Fibroblast of pulmonary artery (primary cell): ENCODE results near the gene EXT2.

ENCODE experiments used
- DNase-seq: peaks from one replicate; pipeline ENCODE4 v3.0.0-alpha.2; 2010; ENCODE audit warnings: low read depth
- H3K4me3 ChIP-seq: replicated peaks from 2 replicates; pipeline ENCODE4 v1.5.1; 2011; ENCODE audit warnings: low read depth, mild to moderate bottlenecking, control low read depth, low read length, moderate library complexity
- TF ChIP-seq, protein P1 (sequence below): IDR thresholded peaks from 2 replicates; pipeline ENCODE4 v1.5.1; 2011; ENCODE audit warnings: mild to moderate bottlenecking, control low read depth, low read length, inconsistent platforms; ENCODE audit errors: missing control alignments

Gene EXT2

GRCh38 chr11:44137057-44137456 is 41.6 kb downstream of the EXT2 start:
- TF ChIP-seq, protein P1, sequence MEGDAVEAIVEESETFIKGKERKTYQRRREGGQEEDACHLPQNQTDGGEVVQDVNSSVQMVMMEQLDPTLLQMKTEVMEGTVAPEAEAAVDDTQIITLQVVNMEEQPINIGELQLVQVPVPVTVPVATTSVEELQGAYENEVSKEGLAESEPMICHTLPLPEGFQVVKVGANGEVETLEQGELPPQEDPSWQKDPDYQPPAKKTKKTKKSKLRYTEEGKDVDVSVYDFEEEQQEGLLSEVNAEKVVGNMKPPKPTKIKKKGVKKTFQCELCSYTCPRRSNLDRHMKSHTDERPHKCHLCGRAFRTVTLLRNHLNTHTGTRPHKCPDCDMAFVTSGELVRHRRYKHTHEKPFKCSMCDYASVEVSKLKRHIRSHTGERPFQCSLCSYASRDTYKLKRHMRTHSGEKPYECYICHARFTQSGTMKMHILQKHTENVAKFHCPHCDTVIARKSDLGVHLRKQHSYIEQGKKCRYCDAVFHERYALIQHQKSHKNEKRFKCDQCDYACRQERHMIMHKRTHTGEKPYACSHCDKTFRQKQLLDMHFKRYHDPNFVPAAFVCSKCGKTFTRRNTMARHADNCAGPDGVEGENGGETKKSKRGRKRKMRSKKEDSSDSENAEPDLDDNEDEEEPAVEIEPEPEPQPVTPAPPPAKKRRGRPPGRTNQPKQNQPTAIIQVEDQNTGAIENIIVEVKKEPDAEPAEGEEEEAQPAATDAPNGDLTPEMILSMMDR = no peak
- no peak for DNase-seq
- no peak overlapping the region for H3K4me3 ChIP-seq

DNA sequence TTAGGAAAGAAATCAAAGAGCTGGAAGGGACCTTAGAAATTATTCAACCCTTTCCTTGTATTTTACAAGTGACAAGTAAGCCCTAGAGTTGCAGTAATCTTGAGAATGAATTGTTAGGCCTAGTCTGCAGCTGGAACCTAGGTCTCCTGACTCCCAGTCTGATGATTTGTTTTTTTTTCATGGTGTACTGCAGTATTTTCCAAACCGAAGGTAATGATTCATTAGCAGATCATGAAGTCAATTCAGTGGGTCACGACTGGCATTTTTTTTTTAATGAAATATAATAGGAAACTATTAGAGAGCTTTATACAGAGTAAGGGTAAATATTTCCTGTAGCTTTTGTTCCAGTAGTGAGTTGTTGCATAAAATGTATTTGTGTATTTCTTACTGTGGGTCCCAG is 42.8 kb downstream of the EXT2 start:
- no peak for DNase-seq
- no peak overlapping the region for H3K4me3 ChIP-seq
- TF ChIP-seq, protein P1 = no peak

DNA sequence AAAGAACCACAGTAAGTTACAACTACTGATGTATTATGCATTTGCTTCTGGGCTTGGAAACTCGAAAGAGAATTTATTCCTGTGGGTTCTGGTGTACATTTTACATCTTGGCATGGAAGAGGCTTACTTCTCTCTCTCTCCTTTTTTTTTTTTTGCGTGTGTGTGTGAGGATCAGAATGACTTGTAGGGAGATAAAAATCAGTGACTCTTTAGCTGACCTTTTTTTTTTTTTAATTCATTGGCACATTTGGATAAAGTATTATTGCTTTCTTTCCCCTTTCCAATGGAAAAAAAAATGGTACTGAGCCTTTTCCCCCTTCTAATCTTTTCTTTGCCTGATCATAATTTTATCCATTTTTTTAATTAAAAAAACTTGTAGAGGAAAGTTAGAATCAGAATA is 43.5 kb downstream of the EXT2 start:
- DNase-seq = no peak
- H3K4me3 ChIP-seq = no peak overlapping the region
- TF ChIP-seq, protein P1 = no peak

DNA sequence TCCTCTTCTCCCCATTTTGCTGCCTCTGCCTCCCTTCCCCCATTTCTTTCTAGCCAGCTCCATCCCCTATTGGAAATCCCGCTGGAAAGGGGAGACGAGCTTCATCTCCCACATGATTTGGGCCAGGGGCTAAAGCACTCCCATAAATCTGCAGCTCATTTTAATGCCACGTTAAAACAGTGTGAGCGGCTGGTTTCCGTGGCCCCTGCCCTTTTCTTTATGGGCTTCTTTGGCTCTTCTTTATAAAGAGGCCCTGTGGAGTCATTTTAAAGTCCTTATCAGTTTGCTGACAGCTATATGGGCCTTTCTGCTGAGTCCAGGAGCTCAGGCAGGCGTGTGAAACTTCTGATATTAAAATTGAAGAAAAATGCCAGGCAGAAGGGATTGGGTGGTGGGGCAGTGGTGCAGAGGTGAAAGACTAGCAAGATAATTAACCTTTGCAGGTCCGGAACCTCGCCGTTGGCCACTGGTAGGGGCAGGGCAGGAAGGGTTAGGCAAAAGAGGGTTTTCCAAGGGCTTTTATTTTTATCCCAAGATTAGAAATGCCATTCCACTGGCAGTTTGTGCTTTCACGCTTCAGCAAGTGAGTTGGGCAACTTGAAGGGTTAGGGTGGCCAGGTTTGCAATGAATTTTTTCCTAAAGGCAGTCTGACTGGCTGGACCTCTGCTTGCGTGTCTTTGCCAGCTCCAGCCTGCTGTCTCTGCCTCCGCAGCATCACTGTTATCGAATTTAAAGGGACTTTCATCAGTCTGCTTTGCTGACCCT is 44.3 kb downstream of the EXT2 start:
- TF ChIP-seq, protein P1 = no peak
- no peak overlapping the region for H3K4me3 ChIP-seq
- no peak for DNase-seq

DNA sequence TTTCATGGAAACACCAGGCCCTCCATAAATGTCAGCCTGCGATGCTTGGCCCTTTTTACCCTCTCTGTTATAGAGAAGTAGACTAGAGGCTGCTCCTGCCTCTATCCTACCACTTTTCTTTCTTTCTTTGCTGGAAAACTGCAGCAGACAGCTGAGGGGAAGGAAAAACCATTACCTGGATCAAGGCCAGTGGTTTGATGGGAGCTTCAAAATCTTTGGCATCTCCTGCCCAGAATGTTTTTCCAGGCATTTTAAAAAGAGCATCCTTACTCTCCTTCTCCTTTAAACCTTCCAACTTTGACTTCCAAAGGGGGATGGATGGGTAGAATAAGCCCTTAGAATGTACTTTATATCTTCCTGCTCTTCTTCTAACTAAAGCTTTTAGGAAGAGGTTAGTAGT is 44.9 kb downstream of the EXT2 start:
- no peak for DNase-seq
- TF ChIP-seq, protein P1 = no peak
- H3K4me3 ChIP-seq = no peak overlapping the region

DNA sequence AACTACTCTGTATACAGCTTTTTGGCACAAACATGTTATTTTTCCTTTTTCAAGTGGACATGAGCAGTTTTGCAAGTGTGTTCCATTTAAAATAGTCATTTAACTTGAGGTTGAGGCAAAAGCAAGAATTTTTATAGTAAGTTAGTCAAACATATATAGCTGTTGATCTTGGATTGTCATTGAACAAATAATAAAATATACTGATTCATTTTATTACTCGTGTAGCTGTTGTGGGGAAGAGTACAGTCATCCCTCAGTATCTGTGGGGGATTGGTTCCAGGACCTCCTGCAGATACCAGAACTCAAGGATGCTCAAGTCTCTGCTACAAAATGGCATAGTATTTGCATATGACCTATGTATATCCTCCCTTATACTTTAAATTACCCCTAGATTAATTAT is 45.3 kb downstream of the EXT2 start:
- DNase-seq = no peak
- no peak overlapping the region for H3K4me3 ChIP-seq
- TF ChIP-seq, protein P1 = no peak
